Head of caudate nucleus (tissue), 42 donors: ENCODE data around the gene CHTF18.
"Not testable (repeated sequence)": the region's sequence is repeated elsewhere in the genome, so short reads cannot be mapped to it uniquely, and the experiment has no call there.

Experiments used
- DNase-seq, 42 donors: peaks; one replicate each; pipeline versions ENCODE4 v3.0.0 to v3.0.0-alpha.2; 2020 to 2021; ENCODE audit warnings: mixed read lengths in 7 of 42
- intact Hi-C: fragments of 100-400 bp; cut with DNase I; formaldehyde crosslinking; loops from one replicate; pipeline ENCODE4 v1.15.0; 2022

Gene CHTF18

DNA sequence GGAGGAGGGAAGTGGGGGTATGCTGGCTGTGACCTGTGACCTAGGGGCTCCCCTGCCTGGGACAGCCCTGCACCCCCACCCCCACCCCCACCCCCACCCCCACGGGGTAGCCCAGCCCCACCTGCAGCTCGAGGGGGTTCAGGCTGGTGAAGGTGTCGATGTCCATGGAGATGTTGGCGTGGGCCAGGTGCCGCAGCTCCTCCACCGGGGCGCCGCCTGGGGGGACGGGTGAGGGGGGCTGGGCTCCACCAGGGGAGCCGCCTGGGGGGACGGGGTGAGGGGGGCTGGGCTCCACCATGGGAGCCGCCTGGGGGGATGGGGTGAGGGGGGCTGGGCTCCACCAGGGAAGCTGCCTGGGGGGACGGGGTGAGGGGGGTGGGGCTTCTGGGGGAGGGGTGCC, 18.0 kb upstream of the CHTF18 start:
- intact Hi-C loops, result no loop called here
- DNase-seq, result no peak

DNA sequence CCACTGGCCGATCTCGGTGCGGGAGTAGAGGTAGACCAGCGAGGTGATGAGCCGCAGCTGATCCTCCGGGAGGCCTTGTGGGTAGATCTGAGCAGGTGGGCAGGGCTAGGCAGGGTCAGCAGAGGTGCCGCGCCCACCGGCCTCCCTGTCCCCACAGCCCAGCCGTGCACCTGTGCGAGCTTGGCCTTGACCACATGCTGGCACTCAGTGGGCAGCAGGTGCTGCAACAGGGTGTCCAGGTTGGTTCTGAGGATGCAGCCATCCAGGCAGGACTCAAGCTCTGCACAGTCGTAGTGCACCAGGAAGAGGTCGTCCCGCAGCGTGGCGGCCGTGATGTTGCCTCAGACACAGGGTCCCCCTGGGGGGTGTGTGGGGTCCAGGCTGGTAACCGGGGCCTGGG, 15.5 kb upstream of the CHTF18 start:
- intact Hi-C loops, result no loop called here
- DNase-seq, result no peak

DNA sequence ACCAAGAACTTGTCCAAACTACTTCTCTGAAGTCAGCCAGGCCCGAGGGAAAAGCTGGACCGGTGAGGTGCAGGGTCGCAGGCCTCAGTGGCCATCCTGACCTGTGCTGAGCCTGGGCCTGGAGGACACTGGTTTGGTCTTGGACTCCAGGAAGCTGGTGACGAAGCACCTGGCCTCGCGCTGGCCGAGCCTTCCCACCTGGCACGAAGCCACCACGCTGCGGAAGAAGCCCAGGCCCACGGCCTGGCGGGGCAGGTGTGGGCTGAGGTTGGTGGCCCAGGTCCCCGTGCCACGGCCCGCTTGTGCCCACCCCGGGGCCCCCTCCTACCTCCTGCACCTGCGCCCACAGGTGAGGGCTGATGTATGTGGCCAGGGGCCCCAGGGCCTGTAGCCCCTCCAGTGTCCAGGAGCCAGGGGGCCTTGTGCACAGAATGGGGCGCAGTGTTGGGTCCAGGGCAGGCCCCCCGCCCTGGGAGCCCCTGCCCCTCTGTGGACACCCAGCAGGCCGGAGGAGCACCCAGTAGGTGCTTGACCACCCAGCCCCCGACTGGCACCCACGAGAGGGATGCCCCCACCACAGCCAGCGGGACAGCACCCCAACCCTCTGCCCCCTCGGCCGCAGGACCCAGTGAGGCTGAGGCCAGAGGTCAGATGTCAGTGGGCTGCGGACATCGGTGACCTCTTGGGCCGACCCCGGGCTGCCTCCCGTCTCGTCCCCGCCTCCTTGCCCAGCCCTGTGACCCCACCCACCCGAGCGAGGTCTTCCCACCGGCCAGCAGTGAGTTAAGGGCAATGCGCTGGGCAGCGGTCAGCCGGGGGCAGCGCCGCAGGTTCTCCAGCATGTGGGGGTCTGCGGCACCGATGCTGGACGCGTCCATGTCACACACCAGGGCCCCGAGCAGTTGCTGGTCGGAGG, 14.1 kb upstream of the CHTF18 start:
- DNase-seq, result no peak
- intact Hi-C loops, result no loop called here

DNA sequence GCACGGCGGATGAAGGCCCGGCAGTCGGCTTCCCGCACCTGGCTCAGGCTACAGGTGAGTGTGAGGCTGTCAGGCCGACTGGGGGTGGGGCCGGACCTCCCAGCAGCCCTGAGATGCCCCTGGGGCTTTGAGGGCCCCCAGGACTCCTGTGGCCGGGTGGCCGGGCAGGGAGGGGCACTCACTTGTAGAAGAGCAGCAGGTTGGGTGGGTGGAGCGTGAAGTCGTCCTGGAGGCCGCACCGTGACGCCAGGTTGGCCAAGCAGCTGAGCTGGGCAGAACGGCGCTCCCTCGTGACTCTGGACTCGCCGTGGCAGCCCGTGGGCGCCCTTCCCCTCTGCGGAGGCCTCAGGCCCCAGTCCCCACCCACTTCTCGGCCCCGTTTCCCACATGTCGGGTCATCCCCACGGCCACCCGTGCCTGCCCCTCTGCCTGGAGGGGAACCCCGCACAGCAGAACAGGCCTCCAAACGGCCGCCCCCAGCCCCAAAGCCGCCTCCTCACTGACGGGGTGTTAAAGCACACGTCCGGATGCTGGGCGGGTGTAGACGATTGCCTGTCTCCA, 13.1 kb upstream of the CHTF18 start:
- intact Hi-C loops, result no loop called here
- no peak for DNase-seq

DNA sequence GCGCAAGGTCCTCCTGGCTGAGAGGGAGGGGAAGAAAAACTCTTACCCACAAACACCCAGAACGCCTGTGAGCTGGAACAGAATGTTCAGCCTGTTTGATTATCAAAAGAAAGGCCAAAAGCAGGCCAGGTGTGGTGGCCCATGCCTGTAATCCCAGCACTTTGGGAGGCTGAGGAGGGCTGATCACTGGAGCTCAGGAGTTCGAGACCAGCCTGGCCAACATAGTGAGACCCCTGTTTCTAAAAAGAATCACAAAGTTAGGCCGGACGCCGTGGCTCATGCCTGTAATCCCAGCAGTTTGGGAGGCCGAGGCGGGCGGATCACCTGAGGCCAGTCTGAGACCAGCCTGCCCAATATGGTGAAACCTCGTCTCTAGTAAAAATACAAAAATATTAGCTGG, 12.1 kb upstream of the CHTF18 start:
- intact Hi-C loops, result not testable (repeated sequence)

DNA sequence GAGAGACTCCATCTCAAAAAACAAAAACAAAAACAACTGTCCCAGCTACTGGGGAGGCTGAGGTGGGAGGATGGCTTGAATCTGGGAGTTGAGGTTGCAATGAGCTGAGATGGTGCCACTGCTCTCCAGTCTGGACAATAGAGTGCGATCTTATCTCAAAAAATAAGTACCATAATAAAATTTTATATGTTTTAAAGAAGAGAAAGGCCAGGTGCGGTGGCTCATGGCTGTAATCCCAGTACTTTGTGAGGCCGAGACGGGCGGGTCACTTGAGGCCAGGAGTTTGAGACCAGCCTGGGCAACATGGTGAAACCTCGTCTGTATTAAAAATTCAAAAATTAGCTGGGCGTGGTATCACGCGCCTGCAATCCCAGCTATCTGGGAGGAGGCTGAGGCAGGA, 11.6 kb upstream of the CHTF18 start:
- intact Hi-C loops, result no loop called here

More for the DNA sequence above, 12.1 kb upstream of the CHTF18 start:
- not testable (repeated sequence) for DNase-seq

DNA sequence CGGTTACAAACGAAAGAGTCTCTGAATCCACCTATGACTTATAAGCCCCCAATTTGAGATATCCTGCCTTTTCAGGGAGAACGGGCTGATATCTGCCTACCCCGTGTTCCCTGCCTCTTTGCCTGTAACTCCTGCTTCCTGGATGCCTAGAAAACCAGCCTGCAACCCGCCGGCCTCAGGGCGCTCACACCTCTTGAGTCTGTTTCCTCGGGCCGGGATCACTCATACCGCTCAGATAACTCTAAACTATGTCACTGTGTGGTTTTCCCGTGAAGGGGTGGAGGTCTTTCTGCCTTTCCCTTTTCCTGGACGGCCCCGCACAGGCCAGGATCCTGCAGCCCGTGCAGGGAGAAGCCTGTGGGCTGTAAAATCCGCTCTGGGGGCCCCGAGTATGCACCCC, 10.6 kb upstream of the CHTF18 start:
- intact Hi-C loops, result no loop called here
- no peak for DNase-seq

More for the DNA sequence above, 11.6 kb upstream of the CHTF18 start:
- no peak for DNase-seq

DNA sequence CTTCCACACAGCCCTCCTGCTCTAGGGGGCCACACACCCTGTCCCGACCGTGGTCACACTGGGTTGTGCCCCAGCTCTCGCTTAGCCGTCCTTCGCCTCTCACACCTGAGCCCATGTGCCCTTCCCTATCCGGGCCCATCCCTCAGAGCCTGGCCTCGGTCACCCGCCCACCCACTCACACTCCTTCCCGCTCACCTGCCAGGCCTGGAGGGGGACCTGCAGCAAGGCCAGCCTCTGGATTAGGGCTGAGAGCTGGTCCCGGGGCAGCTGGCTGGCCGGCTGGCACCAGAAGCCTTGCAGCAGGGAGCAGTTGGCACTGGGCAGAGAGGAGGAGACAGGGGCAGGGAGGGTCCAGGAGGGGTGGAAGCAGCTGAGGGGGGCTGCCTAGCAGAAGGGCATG, 10.0 kb upstream of the CHTF18 start:
- intact Hi-C loops, result no loop called here

DNA sequence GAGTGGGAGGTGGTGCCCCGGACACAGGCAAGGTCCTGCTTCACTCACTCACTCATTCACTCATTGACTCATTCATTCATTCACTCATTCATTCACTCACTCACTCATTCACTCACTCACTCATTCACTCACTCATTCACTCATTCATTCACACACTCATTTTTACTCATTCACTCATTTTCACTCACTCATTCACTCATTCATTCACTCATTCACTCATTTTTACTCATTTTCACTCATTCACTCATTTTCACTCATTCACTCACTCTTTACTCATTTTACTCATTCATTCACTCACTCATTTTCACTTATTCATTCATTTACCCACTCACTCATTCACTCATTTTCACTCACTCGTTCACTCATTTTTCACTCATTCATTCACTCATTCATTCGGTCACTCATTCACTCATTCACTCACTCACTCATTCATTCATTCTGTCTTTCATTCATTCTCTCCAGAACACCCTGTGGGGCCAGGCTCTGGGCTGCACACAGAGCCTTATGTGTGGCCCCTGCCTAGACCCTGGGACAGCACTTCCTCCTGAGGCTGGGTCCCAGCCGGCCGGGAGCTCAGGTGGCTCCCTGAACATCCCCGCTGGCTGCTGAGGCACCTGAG, 9.4 kb upstream of the CHTF18 start:
- DNase-seq, result no peak

More for the DNA sequence above, 10.0 kb upstream of the CHTF18 start:
- DNase-seq, result no peak

DNA sequence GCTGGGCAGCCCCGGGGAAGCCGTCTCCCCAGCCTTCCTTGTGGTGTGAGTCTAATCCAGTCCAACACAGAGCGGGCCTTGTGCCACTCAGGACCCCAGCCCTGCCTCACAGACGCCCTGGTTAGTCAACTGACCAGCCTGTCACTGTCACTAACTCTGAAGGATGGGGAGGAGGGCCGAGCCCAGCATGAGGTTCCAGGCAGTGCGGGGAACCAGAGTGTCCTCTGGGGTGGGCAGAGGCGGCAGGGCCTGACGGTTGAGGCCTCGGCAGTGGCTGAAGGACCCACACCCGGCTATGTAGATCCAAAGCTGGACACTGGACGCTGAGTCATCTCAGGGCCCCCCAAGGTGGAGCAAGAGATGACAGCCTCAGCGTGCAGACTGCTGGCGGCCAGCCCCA, 8.9 kb upstream of the CHTF18 start:
- no peak for DNase-seq
- intact Hi-C loops, result no loop called here

More for the DNA sequence above, 9.4 kb upstream of the CHTF18 start:
- intact Hi-C loops, result no loop called here

DNA sequence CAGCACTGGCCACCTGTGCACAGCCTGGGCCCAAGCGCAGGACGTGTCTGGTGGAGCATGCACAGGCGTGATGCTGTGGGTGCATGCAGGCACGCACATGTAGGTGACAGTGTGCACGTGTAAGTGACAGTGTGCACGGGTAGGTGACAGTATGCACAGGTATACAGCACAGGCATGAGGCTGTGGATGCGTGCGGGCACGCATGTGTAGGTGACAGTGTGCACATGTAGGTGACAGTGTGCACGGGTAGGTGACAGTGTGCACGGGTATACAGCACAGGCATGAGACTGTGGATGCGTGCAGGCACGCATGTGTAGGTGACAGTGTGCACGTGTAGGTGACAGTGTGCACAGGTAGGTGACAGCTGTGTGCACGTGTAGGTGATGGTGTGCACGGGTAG, 8.1 kb upstream of the CHTF18 start:
- no peak for DNase-seq
- intact Hi-C loops, result no loop called here

DNA sequence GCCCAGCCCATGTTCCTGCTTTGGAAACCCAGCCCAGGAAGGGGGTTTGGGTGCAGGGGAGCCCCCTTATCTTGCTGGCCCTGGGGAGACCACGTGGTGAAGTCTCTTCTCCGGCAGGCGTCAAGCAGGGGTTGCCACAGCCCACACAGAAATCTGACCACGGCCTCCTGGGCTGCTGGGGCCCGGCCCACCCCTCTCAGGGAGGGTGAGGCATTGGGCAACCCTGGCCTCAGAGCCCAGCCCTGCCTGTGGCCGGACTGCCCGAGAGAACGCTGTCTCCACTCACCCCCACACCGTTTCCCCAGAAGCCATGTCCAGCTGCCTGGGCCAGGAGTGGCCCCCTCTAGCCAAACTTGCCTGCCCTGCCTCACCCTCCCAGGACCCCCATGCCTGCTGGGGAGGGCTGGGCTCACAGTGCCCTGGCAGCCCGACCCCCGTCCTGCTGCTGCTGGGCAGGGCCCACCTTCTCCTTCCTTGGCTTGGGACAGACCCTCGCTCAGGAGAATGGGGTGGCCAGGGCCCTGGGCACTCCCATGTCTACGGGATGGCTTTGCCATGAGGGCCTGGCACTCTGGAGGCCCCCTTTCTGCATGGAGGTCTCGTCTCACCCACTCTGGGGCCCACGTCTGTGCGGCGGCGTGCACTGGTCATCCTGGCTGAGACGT, 6.9 kb upstream of the CHTF18 start:
- intact Hi-C loops, result no loop called here
- DNase-seq, result no peak

DNA sequence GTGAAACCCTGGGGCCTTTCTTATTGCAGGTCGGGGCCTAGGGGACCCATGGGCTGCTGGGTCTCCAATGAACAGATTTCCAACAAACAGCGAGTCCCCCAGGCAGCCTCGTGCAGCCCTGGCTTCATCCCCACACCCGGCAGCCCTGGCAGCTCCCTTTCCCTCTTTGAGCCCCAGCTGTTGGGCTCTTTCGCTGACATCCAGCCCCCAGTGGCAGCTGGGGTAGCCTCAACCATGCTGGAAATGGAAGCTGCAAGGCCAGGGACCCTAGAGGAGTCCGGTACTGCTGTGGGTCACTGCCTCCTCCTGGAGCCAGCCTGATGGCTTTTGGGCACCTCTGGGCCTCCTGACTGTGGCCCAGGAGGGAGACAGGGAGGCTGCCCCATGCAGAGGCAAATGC, 6.2 kb upstream of the CHTF18 start:
- intact Hi-C loops, result no loop called here
- no peak for DNase-seq

DNA sequence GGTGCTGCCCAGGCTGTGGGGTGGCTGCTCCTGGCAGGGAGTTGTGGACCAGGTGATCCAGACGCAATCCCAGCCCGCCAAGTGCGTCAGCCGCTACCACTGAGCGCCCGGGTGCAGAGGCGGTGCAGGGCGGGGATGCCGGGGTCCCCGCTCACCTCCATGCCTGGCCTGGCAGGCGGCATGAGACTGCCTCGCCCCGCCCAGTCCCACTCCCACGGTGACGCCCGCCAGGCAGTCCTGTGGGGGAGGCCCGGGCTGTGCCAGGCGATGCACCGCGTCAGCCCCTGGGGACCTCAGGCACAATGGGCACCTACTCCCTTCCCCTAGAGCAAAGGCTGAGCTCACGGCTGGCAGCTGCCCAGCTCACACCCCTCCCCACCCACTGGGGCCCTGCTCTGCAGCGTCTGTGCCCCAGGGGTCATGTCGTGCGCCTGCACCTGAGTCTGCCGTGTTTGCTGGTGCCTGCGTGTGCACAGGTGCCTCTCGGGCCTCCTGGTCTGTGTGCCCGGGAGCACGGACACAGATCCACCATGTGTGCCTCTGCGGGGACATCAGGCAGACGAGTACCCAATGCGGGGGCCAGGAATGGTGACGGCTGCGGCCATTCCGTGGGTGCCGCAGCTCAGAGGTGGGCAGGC, 5.5 kb upstream of the CHTF18 start:
- peak in 35 of 42 donors; percentile 6 to 74 (median 50) for DNase-seq
- intact Hi-C loops, result no loop called here

DNA sequence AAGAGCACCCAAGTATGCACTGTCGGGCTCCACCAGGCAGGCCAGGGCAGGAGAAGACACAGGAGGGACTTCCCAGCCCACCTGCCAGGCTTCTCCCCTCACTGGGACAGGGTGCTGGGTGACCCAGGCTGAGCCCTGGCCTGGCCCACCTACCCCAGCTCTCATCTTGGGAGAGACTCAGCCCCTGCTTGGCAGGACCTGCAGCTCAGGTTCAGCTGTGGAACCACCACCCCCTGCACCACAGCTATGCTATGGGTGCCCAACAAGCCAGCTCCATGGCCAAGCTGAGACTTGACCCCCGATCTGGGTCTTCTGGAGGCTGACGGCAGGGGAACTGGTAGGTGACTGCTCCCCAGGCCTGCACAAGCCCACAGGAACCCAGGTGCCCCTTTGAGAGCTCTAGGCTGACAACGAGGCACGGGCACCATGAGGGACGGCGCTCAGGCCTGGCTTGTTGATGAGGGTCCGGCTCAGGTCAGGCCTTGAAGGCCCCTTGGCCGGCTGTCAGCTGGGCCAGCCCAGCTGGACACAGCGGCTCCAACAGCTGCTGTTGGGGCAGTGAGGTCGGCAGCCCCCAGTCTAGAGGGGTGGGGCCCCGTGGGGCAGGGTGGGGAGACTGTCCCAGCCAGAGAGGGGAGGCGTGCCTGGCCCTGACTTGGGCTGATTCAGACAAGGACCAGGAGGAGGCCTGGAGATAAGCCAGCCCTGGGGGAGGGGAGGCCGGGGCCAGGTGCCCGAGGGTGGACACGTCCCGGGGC, 4.8 kb upstream of the CHTF18 start:
- intact Hi-C loops, result no loop called here
- DNase-seq, result no peak

DNA sequence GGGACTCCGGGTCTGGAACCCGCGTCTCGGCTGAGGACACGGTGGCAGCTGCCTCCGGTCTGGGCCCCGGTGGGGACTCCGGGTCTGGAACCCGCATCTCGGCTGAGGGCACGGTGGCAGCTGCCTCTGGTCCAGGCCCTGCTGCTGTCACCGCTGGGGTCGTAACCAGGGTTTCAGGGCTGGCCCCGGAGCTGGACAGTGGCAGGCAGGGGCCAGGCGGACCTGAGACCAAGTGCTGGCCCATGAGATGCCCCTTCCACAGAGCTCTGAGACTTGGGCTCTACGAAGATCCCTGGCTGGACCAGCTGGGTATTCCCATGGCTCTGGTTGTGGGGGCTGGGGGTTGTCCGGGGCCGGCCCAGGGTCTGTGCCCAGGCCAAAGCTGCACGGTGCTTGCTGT, 4.0 kb upstream of the CHTF18 start:
- intact Hi-C loops, result no loop called here

DNA sequence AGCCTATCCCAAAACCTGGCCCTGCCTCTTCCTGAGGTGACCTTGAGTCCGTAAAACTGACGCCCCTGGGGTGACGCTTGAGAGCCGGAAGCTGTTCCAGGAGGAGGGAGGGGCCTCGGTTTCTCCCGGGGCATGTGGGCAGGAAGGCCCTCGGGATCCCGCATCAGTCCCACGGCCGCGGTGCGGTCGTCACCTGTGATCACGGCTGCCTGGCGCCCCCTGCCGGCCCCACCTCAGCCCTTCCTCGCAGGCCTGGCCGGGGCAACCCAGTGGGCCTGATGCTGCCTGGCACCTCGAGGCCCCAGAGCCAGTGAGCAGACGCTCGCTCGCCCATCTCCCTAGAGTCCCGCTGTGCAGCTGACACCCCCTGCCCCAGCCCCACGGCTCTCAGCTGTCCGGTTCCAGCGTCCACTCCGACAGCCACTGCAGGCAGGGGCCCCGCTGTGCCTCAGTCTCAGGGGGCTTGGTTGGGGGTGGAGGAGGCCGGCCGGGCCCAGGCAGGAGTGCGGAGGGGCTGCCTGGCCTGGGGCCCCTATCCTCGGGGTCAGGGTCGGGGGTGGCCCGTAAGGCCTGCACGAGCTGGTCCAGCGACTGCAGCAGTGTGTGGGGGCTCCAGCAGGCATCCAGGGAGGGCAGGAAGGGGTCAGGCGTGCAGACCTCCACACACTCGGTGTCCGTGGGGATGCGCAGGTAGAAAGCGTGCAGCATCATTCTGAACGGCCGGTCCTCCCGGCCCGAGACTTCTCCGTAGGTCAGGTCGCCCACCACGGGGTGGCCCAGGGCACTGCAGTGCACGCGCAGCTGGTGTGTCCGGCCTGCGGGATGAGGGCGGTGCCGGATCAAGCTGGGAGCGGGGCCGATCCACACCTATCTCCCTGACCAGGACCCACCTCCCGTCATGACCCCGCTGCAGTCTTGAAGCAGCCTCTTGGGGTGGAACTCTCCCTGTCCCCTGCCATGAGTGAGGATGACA, 2.6 kb upstream of the CHTF18 start:
- peak; percentile 47 to 89 (median 76) for DNase-seq
- intact Hi-C loops, result loop anchor here (5.0 kb wide), 1 partner anchor 74 kb away; no protein-coding TSS in a partner anchor

More for the DNA sequence above, 4.0 kb upstream of the CHTF18 start:
- no peak for DNase-seq
